Large intestine (tissue), 3 donors: ENCODE measurements around the gene TECPR1. TPM values are rescaled to one million over a fixed set of nuclear protein-coding genes. Genes with fewer than 3 reads are reported as not detected.

Experiments
- DNase-seq, 2 donors: peaks; one replicate each; pipeline versions ENCODE4 v3.0.0 to v3.0.0-alpha.2; 2013
- H3K27ac ChIP-seq: one replicate; pipeline ENCODE4 v1.5.1; 2013; ENCODE audit warnings: low read length
- H3K27me3 ChIP-seq: 2 replicates; pipeline ENCODE4 v1.6.1; 2013; ENCODE audit warnings: low read length; ENCODE audit not compliant: control insufficient read depth, insufficient read depth
- H3K36me3 ChIP-seq: 2 replicates; pipeline ENCODE4 v1.6.1; 2013; ENCODE audit warnings: low read length; ENCODE audit not compliant: control insufficient read depth, insufficient read depth
- H3K4me1 ChIP-seq: one replicate; pipeline ENCODE4 v1.6.1; 2013; ENCODE audit warnings: low read length; ENCODE audit not compliant: control insufficient read depth, insufficient read depth
- H3K4me3 ChIP-seq: one replicate; pipeline ENCODE4 v1.5.1; 2013; ENCODE audit warnings: low read length
- H3K9me3 ChIP-seq: one replicate; pipeline ENCODE4 v1.6.1; 2013; ENCODE audit warnings: mild to moderate bottlenecking, low read depth, low read length, moderate library complexity; ENCODE audit not compliant: control insufficient read depth
- WGBS: methylation state at CpG from one replicate; pipeline ENCODE4 v1.1.5; 2013; ENCODE audit warnings: low lambda C conversion rate; ENCODE audit not compliant: insufficient coverage; 5-methylcytosine and 5-hydroxymethylcytosine counted together
- polyA plus RNA-seq: library from polyadenylated mRNA; unstranded; fragments of 120-200 nt; gene quantifications from one replicate; pipeline ENCODE4 v1.2.1, GENCODE V29; 2013

Gene TECPR1
- polyA plus RNA-seq, 1 donor = 15.1 TPM

DNA sequence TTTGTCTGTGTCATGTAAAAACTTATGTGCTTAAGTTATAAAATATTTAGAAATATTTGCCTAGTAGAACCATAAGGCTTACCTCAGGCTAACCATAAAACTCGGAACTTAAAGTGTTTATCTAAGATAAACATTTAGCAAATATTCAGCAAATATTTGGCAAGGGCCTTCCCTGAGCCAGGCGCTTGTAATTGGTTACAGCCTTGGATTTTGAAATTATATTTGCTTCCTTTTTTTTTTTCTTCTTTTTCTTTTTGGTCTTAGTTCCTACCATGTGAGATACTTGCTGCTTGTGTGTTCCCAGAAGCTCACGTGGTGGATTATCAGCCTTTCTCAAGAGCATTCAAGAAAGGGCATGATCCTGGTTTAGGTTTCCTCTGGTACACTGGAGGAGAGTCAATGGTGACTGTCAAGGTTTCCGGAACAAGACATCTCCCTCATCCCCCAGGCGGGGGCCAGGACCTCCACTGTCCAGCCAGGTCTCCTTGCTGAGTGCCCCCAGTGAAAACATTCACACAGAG lies 24.3 kb upstream of the TECPR1 start:
- Histone ChIP-seq H3K27me3 (no peaks in the 10 kb centered on the region), H3K9me3 (no peaks in the 10 kb centered on the region), H3K4me1 (no peaks in the 10 kb centered on the region), H3K36me3 (no peaks in the 10 kb centered on the region), H3K4me3 (no peak overlapping the region), H3K27ac (peak overlapping the region; percentile 44)
- 10% methylated on average over 2 of the region's 5 CpGs for WGBS
- peak in 1 of 2 donors; percentile 65 for DNase-seq

DNA sequence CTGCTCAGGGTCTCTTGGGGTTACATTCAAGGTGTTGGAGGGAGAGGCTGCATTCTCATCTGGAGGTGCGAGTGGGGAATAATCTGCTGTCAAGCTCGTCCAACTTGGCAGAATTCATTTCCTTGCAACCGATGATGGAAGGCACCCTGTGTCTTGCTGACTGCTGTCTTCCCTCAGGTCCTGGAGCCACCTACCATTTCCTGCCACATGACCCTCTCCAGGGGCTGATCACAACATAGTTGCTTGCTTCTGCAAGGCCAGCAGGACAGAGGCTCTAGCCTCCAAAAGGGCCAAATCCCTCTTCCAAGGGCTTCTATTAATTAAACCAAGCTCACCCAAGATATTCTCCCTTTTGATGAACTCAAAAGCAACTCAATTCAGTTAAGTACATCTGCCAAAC lies 15.3 kb upstream of the TECPR1 start:
- Histone ChIP-seq H3K27ac (no peak overlapping the region), H3K27me3 (no peaks in the 10 kb centered on the region), H3K9me3 (no peaks in the 10 kb centered on the region), H3K4me3 (no peak overlapping the region), H3K4me1 (no peaks in the 10 kb centered on the region), H3K36me3 (no peaks in the 10 kb centered on the region)
- DNase-seq = no peak
- WGBS = no CpG with 5 or more reads among the region's 3 CpGs

DNA sequence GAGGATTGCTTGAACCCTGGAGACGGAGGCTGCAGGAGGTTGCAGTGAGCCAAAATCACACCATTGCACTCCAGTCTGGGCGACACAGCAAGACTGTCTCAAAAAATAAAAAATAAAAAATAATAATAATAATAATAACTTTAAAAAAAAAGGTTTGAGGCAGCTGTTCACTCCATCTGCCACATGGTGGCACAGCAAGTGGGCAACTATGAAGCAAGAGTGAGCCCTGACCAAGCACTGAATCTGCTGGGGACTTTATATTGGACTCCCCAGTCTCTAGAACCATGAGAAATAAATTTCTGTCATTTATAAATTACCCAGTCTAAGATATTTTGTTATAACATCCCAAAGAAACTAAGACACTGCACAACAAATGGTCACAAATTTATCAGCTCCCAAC lies 14.8 kb upstream of the TECPR1 start:
- Histone ChIP-seq H3K36me3 (no peaks in the 10 kb centered on the region), H3K4me3 (no peak overlapping the region), H3K4me1 (no peaks in the 10 kb centered on the region), H3K9me3 (no peaks in the 10 kb centered on the region), H3K27me3 (no peaks in the 10 kb centered on the region), H3K27ac (no peak overlapping the region)
- WGBS = no CpG with 5 or more reads among the region's 2 CpGs
- no peak for DNase-seq

DNA sequence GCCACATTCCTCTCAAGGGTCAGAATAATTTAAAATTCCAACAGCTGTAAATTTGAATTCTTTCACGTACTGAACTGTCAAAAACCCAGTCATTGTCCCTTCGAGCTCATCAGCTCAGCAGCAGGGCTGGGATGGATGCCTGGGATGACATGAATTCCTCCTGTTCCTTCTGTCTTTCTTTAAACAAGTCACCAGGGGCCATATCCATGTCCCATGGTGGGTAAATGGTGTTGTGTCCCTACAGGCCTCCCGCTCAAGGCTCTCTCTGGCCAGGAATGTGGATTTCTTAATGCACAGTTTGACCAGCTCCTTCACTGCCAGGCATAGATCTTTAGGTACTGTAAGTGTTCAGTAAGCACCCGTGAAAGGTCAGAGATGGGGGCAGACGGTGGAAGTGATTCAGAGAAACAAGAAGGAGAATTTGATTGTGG lies 13.8 kb upstream of the TECPR1 start:
- H3K27ac ChIP-seq = no peak overlapping the region
- no peaks in the 10 kb centered on the region for H3K9me3 ChIP-seq
- H3K4me3 ChIP-seq = no peak overlapping the region
- H3K27me3 ChIP-seq = no peaks in the 10 kb centered on the region
- WGBS = 100% methylated on average over 2 of the region's 5 CpGs
- peaks cover 5% of the 10 kb centered on the region for H3K36me3 ChIP-seq
- no peak for DNase-seq
- H3K4me1 ChIP-seq = no peaks in the 10 kb centered on the region

DNA sequence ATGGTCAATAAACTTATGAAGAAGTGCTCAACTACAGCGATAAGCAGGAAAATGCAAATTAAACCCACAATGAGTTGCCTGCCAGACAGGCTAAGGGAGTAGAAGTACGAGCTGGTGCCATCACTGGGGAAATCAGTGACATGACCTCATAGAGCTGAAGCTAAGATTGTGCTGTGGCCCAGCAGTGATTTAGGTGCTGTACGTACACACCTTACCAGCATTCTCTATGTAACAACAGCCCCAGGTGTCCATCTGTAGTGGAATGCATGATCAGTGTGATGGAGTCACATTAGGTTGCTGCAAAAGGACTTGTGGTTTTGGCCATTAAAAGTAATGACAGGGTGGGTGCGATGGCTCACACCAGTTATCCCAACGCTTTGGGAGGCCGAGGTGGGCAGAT lies 5.7 kb upstream of the TECPR1 start:
- Histone ChIP-seq H3K27ac (no peak overlapping the region), H3K4me1 (peaks cover 5% of the 10 kb centered on the region), H3K4me3 (no peak overlapping the region), H3K27me3 (no peaks in the 10 kb centered on the region), H3K36me3 (peaks cover 15% of the 10 kb centered on the region), H3K9me3 (no peaks in the 10 kb centered on the region)
- no CpG with 5 or more reads among the region's 6 CpGs for WGBS
- DNase-seq = no peak

DNA sequence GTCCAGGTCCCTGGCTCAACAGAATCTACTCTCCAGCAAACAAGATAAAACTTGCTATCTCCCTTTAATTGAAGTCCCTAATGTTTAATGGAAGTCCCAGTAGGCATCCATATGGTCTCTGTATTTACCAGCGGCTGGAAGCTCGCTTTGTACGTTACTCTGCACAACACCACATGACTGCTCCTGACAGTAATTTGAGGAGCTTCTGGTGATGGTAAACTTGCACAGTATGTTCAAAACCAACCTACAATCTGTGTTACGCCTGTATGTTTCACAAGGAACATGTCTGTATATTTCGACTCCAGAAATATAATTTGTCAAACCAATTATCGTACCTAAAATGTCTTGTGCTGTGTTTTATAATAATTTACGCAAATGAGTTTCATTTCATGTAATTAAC lies 4.4 kb upstream of the TECPR1 start:
- H3K9me3 ChIP-seq = no peaks in the 10 kb centered on the region
- H3K27me3 ChIP-seq = no peaks in the 10 kb centered on the region
- 100% methylated on average over 2 of the region's 7 CpGs for WGBS
- DNase-seq = no peak
- peaks cover 6% of the 10 kb centered on the region for H3K4me1 ChIP-seq
- H3K36me3 ChIP-seq = peaks cover 14% of the 10 kb centered on the region
- H3K27ac ChIP-seq = no peak overlapping the region
- no peak overlapping the region for H3K4me3 ChIP-seq

DNA sequence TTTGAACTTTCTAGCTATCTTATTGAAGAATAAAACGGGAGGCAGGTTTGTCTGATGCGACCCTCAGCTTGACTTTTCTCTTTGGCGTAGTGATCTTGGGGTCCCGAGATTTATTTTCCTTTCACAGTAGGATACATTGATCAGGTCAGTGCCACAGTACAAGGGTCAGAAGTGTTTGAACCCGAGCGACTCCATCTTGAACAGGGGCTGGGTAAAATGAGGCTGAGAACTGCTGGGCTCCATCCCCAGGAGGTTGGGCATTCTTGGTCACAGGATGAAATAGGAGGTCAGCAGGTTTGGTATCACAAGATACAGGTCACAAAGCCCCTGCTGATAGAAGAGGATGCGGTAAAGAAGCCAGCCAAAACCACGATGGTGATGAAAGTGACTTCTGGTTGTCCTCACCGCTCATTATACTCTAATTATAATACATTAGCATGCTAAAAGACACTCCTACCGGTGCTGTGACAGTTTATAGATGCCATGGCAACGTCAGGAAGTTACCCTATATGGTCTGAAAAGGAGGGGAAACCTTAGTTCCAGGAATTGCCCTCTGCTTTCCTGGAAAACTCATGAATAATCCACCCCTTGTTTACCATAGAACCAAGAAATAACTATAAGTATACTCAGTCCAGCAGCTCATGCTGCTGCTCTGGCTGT lies 3.0 kb upstream of the TECPR1 start:
- Histone ChIP-seq H3K27me3 (no peaks in the 10 kb centered on the region), H3K27ac (no peak overlapping the region)

DNA sequence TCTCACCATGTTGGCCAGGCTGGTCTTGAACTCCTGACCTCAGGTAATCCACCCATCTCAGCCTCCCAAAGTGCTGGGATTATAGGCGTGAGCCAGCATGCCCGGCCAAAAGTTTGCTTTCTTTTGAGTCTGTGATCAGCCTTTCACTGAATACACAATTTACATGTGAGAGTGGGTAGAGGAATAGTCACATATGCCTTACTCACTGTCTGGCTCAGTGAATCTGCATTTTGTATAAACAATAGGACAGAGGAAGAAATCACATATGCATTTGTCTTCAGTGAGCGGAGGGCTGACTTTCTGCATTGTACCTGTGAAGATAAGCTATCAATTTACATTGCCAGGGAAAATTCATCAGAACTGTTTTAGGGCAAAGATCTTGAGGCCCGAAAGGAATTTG lies 2.5 kb upstream of the TECPR1 start:
- peaks cover 16% of the 10 kb centered on the region for H3K4me1 ChIP-seq
- H3K27ac ChIP-seq = no peak overlapping the region
- peaks cover 7% of the 10 kb centered on the region for H3K36me3 ChIP-seq
- no peak for DNase-seq
- H3K9me3 ChIP-seq = no peaks in the 10 kb centered on the region
- H3K4me3 ChIP-seq = no peak overlapping the region
- H3K27me3 ChIP-seq = no peaks in the 10 kb centered on the region
- WGBS = 40% methylated on average over 1 of the region's 4 CpGs

More for the DNA sequence above, 3.0 kb upstream of the TECPR1 start:
- H3K4me1 ChIP-seq = peaks cover 16% of the 10 kb centered on the region
- DNase-seq = no peak
- H3K4me3 ChIP-seq = no peak overlapping the region
- 100% methylated on average over 2 of the region's 11 CpGs for WGBS
- H3K36me3 ChIP-seq = peaks cover 7% of the 10 kb centered on the region
- no peaks in the 10 kb centered on the region for H3K9me3 ChIP-seq

DNA sequence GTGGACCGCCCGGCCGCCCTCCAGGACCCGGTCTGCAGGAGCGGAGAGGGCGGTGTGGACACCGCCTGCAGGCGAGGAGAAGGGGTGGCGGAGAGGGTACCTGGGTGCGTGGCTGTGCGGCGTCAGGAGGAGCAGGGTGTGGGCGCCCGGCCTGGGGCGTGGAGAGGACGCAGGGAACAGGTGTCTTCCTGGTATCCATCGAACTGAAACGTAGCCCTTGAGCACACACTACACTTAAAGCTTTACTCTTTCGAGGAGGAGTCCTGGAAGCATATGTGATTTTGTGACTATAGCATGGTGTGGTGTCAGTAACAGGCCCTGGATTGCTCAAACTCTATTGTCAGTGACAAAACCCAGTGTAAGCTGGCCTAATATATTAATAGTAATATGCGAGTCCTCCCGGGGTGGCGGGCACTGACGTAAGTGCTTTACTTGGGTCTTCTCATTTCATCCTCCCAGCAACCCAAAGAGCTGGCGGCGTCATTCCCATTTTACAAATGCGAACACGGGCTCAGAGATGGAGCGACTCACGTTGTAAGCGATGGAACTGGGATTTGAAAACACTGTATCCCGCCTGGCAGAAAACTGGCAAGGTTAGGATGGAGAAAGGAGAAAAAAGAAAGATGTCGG lies 508 bp upstream of the TECPR1 start:
- no CpG with 5 or more reads among the region's 32 CpGs for WGBS
- H3K27ac ChIP-seq = peak overlapping the region; percentile 84

DNA sequence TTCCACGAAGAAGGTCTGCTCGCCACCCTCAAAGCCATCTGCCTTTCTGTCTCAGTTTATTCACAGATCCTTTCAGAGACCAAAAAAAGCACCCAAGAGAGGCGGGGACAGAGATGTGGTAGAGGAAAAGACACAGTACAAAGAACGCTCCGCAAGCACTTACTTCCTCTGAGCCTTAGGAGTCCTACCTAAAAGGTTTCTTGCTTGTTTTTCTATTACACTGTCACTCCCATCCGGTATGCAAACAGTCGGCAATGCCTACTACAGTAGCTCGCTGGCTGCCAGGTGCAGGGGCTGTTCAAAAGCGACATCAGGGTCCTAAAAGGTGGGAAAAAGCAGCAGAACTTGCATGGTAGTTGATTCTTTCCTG lies 816 bp downstream of the TECPR1 start:
- no peaks in the 10 kb centered on the region for H3K27me3 ChIP-seq
- DNase-seq = no peak
- H3K27ac ChIP-seq = peak overlapping the region; percentile 69
- H3K9me3 ChIP-seq = no peaks in the 10 kb centered on the region
- H3K4me1 ChIP-seq = peaks cover 16% of the 10 kb centered on the region
- no peaks in the 10 kb centered on the region for H3K36me3 ChIP-seq
- H3K4me3 ChIP-seq = peak overlapping the region; percentile 79
- WGBS = no CpG with 5 or more reads among the region's 9 CpGs

More for the DNA sequence above, 508 bp upstream of the TECPR1 start:
- DNase-seq = no peak
- Histone ChIP-seq H3K4me3 (peak overlapping the region; percentile 89), H3K36me3 (peaks cover 4% of the 10 kb centered on the region), H3K4me1 (peaks cover 16% of the 10 kb centered on the region), H3K9me3 (no peaks in the 10 kb centered on the region), H3K27me3 (no peaks in the 10 kb centered on the region)
